Measurements from ENCODE around the gene PRLR.

GRCh38 chr5:35158622-35159369 is 71.5 kb downstream of the PRLR start:
- TF ChIP-seq, protein P1, sequence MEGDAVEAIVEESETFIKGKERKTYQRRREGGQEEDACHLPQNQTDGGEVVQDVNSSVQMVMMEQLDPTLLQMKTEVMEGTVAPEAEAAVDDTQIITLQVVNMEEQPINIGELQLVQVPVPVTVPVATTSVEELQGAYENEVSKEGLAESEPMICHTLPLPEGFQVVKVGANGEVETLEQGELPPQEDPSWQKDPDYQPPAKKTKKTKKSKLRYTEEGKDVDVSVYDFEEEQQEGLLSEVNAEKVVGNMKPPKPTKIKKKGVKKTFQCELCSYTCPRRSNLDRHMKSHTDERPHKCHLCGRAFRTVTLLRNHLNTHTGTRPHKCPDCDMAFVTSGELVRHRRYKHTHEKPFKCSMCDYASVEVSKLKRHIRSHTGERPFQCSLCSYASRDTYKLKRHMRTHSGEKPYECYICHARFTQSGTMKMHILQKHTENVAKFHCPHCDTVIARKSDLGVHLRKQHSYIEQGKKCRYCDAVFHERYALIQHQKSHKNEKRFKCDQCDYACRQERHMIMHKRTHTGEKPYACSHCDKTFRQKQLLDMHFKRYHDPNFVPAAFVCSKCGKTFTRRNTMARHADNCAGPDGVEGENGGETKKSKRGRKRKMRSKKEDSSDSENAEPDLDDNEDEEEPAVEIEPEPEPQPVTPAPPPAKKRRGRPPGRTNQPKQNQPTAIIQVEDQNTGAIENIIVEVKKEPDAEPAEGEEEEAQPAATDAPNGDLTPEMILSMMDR (IDR thresholded peaks at IDR 0.05; ENCODE audit: poor library complexity) = no peak
- TF ChIP-seq EZH2 (IDR thresholded peaks at IDR 0.05; ENCODE audit: borderline replicate concordance) = no peak
- TF ChIP-seq EZH2phosphoT487 (IDR thresholded peaks at IDR 0.05; ENCODE audit: low read depth, severe bottlenecking, unreplicated experiment) = peak; percentile 92

Measured in hepatocyte (in vitro differentiated cells).